ENCODE measurements around the gene SMIM41. TPM values are rescaled to one million over a fixed set of nuclear protein-coding genes. Genes with fewer than 3 reads are reported as not detected.
"Not testable (repeated sequence)": the region's sequence is repeated elsewhere in the genome, so short reads cannot be mapped to it uniquely, and the experiment has no call there.

SMIM41 gene
- total and polyA plus RNA-seq, 2 donors (not counting 1 experiment from before 2014, with no cell fraction given) = 2.0 to 4.8 TPM

DNA sequence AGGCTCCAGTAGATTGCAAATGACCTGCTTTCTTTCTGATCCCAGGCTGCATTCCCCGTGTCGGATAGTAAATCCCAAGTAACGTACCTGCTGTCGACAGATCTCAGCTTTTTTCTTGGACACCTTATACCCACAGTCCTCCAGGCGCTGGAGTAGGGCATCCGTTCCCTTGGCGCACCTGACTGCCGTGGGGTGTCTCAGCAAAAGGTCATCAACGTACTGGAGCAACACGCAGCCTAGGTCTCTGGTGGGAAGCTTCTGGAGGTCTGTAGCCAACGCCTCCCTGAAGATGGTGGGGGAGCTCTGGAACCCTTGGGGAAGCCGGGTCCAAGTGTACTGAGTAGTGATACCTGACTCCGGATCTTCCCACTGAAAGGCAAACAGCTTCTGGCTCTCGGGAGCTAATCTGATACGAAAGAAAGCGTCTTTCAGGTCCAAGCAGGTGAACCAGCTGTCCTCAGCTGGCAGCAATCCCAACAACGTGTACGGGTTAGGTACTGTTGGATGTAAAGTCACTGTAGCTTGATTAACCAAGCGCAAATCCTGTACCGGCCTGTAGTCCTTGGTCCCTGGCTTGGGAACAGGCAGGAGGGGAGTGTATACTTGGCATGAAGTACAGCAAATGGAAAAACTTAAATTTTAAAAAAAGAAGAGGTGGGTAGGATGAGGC, 38.4 kb downstream of the SMIM41 start:
- not testable (repeated sequence) for H3K36me3 ChIP-seq (ENCODE audit: control insufficient read depth, insufficient read depth, low read length); DNase-seq (ENCODE audit: low read depth in 2 of 2)

DNA sequence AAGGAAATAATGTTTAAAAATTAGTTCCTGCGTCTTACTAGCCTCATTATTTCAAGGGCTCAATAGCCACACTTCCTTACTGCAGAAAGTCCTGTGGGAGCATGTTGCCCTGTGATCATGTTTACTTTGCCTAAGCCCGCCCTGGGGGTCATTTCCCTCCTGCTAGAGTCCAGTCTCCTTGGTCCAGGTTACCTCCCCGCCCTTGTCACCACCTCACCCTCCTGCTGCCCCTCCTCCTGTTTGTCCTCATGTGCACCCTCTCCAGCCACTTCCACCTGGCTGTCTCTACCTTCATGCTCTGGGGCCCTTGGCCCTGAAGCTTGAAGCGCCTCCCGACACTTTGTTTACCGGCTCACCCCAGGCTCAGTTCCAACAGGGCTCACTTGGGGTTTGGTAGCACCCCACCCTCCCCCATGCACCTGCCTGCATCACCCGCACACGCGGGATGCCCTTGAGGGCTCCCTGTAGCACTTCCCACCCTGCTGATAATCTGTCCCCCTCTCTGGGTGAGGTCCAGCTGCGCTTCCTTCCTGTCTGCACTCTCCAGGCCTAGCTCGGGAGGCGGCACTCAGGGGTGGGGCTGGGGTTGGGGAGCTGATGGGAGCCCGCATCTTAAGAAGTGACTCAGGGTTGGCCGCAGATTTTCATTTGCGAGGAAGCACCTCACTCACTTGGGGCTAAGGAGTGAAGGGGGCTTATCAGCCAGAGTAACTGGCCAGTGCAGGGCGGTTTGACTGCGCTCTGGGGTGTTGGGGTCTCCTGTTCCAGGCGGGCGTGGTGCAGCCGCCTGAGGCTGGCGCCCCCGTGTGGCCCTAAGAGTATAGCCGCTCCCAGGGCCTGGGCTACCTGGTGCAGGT, 40.1 kb downstream of the SMIM41 start:
- DNase-seq (ENCODE audit: low read depth in 2 of 2) = peak in 1 of 2 donors; percentile 13
- Histone ChIP-seq H3K4me3 (replicated peaks in 1 of 4; ENCODE audit: control extremely low read depth in 1 of 4, insufficient read depth in 1 of 4, low read depth in 3 of 4, low read length in 4 of 4) (no peak overlapping the region), H4K20me1 (ENCODE audit: control insufficient read depth, extremely low read depth, insufficient read depth, low read length) (no peaks in the 10 kb centered on the region), H3K27ac (ENCODE audit: insufficient read depth, low read length) (no peak overlapping the region), H3K36me3 (ENCODE audit: control insufficient read depth, insufficient read depth, low read length) (no peaks in the 10 kb centered on the region), H3K27me3 (ENCODE audit: control insufficient read depth, insufficient read depth, low read length) (no peaks in the 10 kb centered on the region), H3K4me1 (ENCODE audit: control insufficient read depth, extremely low read depth, insufficient read depth, low read length) (peaks cover 3% of the 10 kb centered on the region), H3K9me3 (ENCODE audit: control insufficient read depth, insufficient read depth, low read depth, low read length) (no peaks in the 10 kb centered on the region), H2AFZ (ENCODE audit: low read length) (no peak overlapping the region), H3K79me2 (ENCODE audit: control insufficient read depth, insufficient read depth, low read length) (no peaks in the 10 kb centered on the region), H3K4me2 (ENCODE audit: extremely low read depth, insufficient read depth, low read length) (no peak overlapping the region), H3K9ac (ENCODE audit: insufficient read depth, low read length) (no peak overlapping the region)
- TF ChIP-seq EZH2 (IDR thresholded peaks at IDR 0.05; ENCODE audit: low read length, missing control alignments) = no peak
- TF ChIP-seq, protein P1, sequence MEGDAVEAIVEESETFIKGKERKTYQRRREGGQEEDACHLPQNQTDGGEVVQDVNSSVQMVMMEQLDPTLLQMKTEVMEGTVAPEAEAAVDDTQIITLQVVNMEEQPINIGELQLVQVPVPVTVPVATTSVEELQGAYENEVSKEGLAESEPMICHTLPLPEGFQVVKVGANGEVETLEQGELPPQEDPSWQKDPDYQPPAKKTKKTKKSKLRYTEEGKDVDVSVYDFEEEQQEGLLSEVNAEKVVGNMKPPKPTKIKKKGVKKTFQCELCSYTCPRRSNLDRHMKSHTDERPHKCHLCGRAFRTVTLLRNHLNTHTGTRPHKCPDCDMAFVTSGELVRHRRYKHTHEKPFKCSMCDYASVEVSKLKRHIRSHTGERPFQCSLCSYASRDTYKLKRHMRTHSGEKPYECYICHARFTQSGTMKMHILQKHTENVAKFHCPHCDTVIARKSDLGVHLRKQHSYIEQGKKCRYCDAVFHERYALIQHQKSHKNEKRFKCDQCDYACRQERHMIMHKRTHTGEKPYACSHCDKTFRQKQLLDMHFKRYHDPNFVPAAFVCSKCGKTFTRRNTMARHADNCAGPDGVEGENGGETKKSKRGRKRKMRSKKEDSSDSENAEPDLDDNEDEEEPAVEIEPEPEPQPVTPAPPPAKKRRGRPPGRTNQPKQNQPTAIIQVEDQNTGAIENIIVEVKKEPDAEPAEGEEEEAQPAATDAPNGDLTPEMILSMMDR (conservative IDR thresholded peaks at IDR 0.05 in 1 of 2, IDR thresholded peaks at IDR 0.05 in 1 of 2; ENCODE audit: low read depth in 1 of 2, low read length in 2 of 2) = peak; percentile 10 to 45

More for the DNA sequence above, 38.4 kb downstream of the SMIM41 start:
- not testable (repeated sequence) for H4K20me1 ChIP-seq (ENCODE audit: control insufficient read depth, extremely low read depth, insufficient read depth, low read length); H3K27me3 ChIP-seq (ENCODE audit: control insufficient read depth, insufficient read depth, low read length); H3K4me1 ChIP-seq (ENCODE audit: control insufficient read depth, extremely low read depth, insufficient read depth, low read length); H3K9me3 ChIP-seq (ENCODE audit: control insufficient read depth, insufficient read depth, low read depth, low read length); H3K9ac ChIP-seq (ENCODE audit: insufficient read depth, low read length); H3K4me2 ChIP-seq (ENCODE audit: extremely low read depth, insufficient read depth, low read length); H3K27ac ChIP-seq (ENCODE audit: insufficient read depth, low read length); H3K79me2 ChIP-seq (ENCODE audit: control insufficient read depth, insufficient read depth, low read length); H2AFZ ChIP-seq (ENCODE audit: low read length); H3K4me3 ChIP-seq (replicated peaks in 1 of 4; ENCODE audit: control extremely low read depth in 1 of 4, insufficient read depth in 1 of 4, low read depth in 3 of 4, low read length in 4 of 4)

DNA sequence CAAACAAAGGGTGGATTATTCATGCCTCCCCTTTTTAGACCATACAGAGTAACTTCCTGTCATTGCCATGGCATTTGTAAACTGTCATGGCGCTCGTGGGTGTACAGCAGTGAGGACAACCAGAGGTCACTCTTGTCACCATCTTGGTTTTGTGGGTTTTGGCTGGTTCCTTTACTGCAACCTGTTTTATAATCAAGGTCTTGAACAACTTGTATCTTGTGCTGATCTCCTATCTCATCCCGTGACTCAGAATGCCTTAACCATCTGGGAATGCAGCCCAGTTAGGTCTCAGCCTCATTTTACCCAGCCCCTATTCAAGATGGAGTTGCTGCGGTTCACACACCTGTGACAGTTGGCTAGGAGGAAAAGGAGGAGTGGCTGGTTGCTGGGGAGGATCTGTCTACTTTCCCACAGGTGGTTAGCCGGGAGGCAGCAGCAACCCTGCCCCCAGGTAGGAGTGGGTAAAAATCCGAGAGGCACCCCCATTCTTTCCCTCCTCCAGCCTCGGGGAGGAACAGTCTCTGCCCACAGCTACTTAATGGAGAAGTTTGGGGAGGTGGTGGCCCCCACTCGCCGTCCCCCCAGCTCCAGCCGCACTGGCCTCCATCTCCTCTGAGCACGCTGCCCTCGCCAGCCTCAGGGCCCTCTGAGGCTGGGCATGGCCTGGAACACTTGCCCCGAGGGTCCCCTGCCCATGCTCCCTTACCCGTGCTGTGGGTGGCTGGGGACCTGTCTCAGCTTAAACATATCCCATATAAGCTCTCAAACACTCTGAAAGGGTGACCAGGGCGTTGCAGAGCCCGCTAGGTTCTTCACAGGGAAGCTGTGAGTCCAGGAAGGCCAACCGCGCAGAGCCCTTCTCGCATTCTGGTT, 41.7 kb downstream of the SMIM41 start:
- peak in 1 of 2 donors; percentile 46 for DNase-seq (ENCODE audit: low read depth in 2 of 2)
- no peak overlapping the region for H3K27ac ChIP-seq (ENCODE audit: insufficient read depth, low read length)

More for the DNA sequence above, 41.7 kb downstream of the SMIM41 start:
- Histone ChIP-seq H3K79me2 (ENCODE audit: control insufficient read depth, insufficient read depth, low read length) (no peaks in the 10 kb centered on the region), H3K27me3 (ENCODE audit: control insufficient read depth, insufficient read depth, low read length) (peaks cover 7% of the 10 kb centered on the region), H3K4me2 (ENCODE audit: extremely low read depth, insufficient read depth, low read length) (peak overlapping the region; percentile 35), H4K20me1 (ENCODE audit: control insufficient read depth, extremely low read depth, insufficient read depth, low read length) (no peaks in the 10 kb centered on the region), H3K9ac (ENCODE audit: insufficient read depth, low read length) (peak overlapping the region; percentile 30), H3K4me1 (ENCODE audit: control insufficient read depth, extremely low read depth, insufficient read depth, low read length) (peaks cover 3% of the 10 kb centered on the region), H3K36me3 (ENCODE audit: control insufficient read depth, insufficient read depth, low read length) (no peaks in the 10 kb centered on the region), H3K4me3 (replicated peaks in 1 of 4; ENCODE audit: control extremely low read depth in 1 of 4, insufficient read depth in 1 of 4, low read depth in 3 of 4, low read length in 4 of 4) (no peak overlapping the region), H3K9me3 (ENCODE audit: control insufficient read depth, insufficient read depth, low read depth, low read length) (no peaks in the 10 kb centered on the region), H2AFZ (ENCODE audit: low read length) (no peak overlapping the region)
- TF ChIP-seq EZH2 (IDR thresholded peaks at IDR 0.05; ENCODE audit: low read length, missing control alignments) = no peak
- TF ChIP-seq, protein P1 (conservative IDR thresholded peaks at IDR 0.05 in 1 of 2, IDR thresholded peaks at IDR 0.05 in 1 of 2; ENCODE audit: low read depth in 1 of 2, low read length in 2 of 2) = no peak
